KMS-11 (cell line): Measurements from ENCODE around the gene NKRF.
A peak's percentile ranks its signal among the peaks of the same experiment; 100 is the strongest.

Experiments
- H2AFZ ChIP-seq: fragments of 200-600 bp; sonication (generic); 2 replicates; pipeline ENCODE4 v1.6.1; 2016; ENCODE audit warnings: antibody characterized with exemption, mixed run types, low read depth
- H3K27ac ChIP-seq: fragments of 200-600 bp; sonication (generic); 2 replicates; pipeline ENCODE4 v1.6.1; 2016; ENCODE audit warnings: mild to moderate bottlenecking, mixed run types
- H3K27me3 ChIP-seq: fragments of 200-600 bp; sonication (generic); 2 replicates; pipeline ENCODE4 v1.6.1; 2017; ENCODE audit warnings: mild to moderate bottlenecking, low read depth, mixed run types, moderate library complexity; ENCODE audit not compliant: insufficient read depth
- H3K36me3 ChIP-seq: fragments of 200-600 bp; sonication (generic); 2 replicates; pipeline ENCODE4 v1.6.1; 2017; ENCODE audit warnings: mild to moderate bottlenecking, mixed run types; ENCODE audit not compliant: insufficient read depth
- H3K4me1 ChIP-seq: fragments of 200-600 bp; sonication (generic); 2 replicates; pipeline ENCODE4 v1.6.1; 2016; ENCODE audit warnings: mild to moderate bottlenecking, low read depth, mixed run types; ENCODE audit not compliant: poor library complexity, severe bottlenecking
- H3K4me2 ChIP-seq: fragments of 200-600 bp; sonication (generic); 2 replicates; pipeline ENCODE4 v1.7.0; 2016; ENCODE audit warnings: mild to moderate bottlenecking, mixed run types
- H3K4me3 ChIP-seq: fragments of 200-600 bp; sonication (generic); IDR thresholded peaks from 2 replicates; pipeline ENCODE4 v1.6.1; 2017; ENCODE audit warnings: low read depth, low read length, mixed read lengths; ENCODE audit not compliant: insufficient read depth
- H3K79me2 ChIP-seq: fragments of 200-600 bp; sonication (generic); 2 replicates; pipeline ENCODE4 v1.6.1; 2016; ENCODE audit warnings: low read depth, mixed run types; ENCODE audit not compliant: insufficient read depth
- H3K9ac ChIP-seq: fragments of 200-600 bp; sonication (generic); 2 replicates; pipeline ENCODE4 v1.6.1; 2016; ENCODE audit warnings: mild to moderate bottlenecking, mixed run types
- H4K20me1 ChIP-seq: fragments of 200-600 bp; sonication (generic); 2 replicates; pipeline ENCODE4 v1.6.1; 2016; ENCODE audit warnings: mild to moderate bottlenecking, mixed run types; ENCODE audit not compliant: insufficient read depth
- CTCF ChIP-seq: fragments of 200-600 bp; sonication (generic); conservative IDR thresholded peaks from 2 replicates; pipeline ENCODE4 v1.6.1; 2017; ENCODE audit warnings: low read depth, mild to moderate bottlenecking, antibody characterized with exemption, low read length, moderate library complexity, mixed read lengths

NKRF gene

GRCh38 chrX:119635179-119635578 is 29.0 kb upstream of the NKRF start:
- no peak overlapping the region for H3K4me3 ChIP-seq
- no peak for TF ChIP-seq CTCF
- H3K4me2 ChIP-seq: peak overlapping the region; percentile 72
- no peaks in the 10 kb centered on the region for H4K20me1 ChIP-seq
- H2AFZ ChIP-seq: no peak overlapping the region
- no peak overlapping the region for H3K9ac ChIP-seq
- H3K4me1 ChIP-seq: peaks cover 96% of the 10 kb centered on the region
- H3K27ac ChIP-seq: peak overlapping the region; percentile 93
- no peaks in the 10 kb centered on the region for H3K36me3 ChIP-seq
- H3K27me3 ChIP-seq: no peaks in the 10 kb centered on the region
- H3K79me2 ChIP-seq: 0 out of 2 replicates have a peak, but pooled peaks cover 15% of the 10 kb centered on the region

DNA sequence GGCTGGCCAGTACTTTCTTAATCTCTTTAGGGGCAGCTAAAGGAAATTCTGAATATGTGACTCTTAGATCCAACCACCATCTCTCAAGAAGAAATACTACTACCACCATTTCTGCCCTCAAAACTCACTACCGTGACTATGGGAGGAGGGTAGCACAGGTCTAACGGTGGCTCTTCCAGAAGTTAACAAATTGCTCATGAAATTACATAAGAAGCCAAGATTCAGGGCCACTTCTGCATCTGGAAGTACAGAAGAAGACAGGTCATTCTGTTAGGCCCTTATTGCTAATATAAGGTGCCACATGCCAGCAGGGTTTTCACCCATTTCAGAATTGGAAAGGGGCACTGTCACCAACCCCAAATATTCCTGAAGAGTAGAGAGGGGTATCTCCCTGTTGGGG is 19.6 kb upstream of the NKRF start:
- Histone ChIP-seq H3K27ac (peak overlapping the region; percentile 87), H3K36me3 (no peaks in the 10 kb centered on the region), H3K79me2 (no peaks in the 10 kb centered on the region), H4K20me1 (no peaks in the 10 kb centered on the region), H3K4me3 (no peak overlapping the region), H3K27me3 (no peaks in the 10 kb centered on the region), H3K4me2 (peak overlapping the region; percentile 68), H3K9ac (peak overlapping the region; percentile 43; the same call in 1 of the 2 replicates), H3K4me1 (peaks cover 96% of the 10 kb centered on the region), H2AFZ (no peak overlapping the region)
- no peak for TF ChIP-seq CTCF

- Histone ChIP-seq H3K9ac (peak overlapping the region; percentile 43; the same call in 1 of the 2 replicates), H4K20me1 (no peaks in the 10 kb centered on the region), H3K4me2 (peak overlapping the region; percentile 68), H2AFZ (no peak overlapping the region), H3K4me3 (no peak overlapping the region), H3K27ac (peak overlapping the region; percentile 87), H3K4me1 (peaks cover 88% of the 10 kb centered on the region), H3K79me2 (no peaks in the 10 kb centered on the region), H3K36me3 (no peaks in the 10 kb centered on the region), H3K27me3 (no peaks in the 10 kb centered on the region)
- no peak for TF ChIP-seq CTCF
These were observed 18.9 kb upstream of the NKRF start for GRCh38 chrX:119624951-119625668.

DNA sequence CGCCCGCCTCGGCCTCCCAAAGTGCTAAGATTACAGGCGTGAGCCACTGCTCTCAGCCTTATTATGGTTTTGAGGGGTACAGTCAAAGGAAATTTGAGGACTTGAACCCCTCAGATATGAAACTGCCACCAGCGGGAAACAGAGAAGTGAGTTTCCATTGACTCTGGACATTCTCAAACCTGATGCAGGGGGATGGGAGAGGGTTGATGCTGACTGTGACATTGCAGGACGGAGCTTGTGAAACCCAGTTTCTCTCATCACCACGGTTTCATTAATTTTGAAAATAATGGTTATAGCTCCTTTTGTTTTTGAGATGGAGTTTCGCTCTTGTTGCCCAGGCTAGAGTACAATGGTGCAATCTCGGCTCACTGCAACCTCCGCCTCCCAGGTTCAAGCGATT is 18.2 kb upstream of the NKRF start:
- H3K4me3 ChIP-seq: no peak overlapping the region
- H3K79me2 ChIP-seq: no peaks in the 10 kb centered on the region
- H3K4me1 ChIP-seq: peaks cover 81% of the 10 kb centered on the region
- no peaks in the 10 kb centered on the region for H3K27me3 ChIP-seq
- peak overlapping the region; percentile 43; the same call in 1 of the 2 replicates for H3K9ac ChIP-seq
- H3K27ac ChIP-seq: peak overlapping the region; percentile 87
- H3K36me3 ChIP-seq: no peaks in the 10 kb centered on the region
- H2AFZ ChIP-seq: no peak overlapping the region
- peak overlapping the region; percentile 68 for H3K4me2 ChIP-seq
- no peak for TF ChIP-seq CTCF
- H4K20me1 ChIP-seq: no peaks in the 10 kb centered on the region
